ENCODE results near the gene GPR78.

- TF ChIP-seq EZH2 (IDR thresholded peaks at IDR 0.05; ENCODE audit: low read length, missing control alignments) = no peak
- no peak for TF ChIP-seq CTCF (conservative IDR thresholded peaks at IDR 0.05 in 1 of 2, IDR thresholded peaks at IDR 0.05 in 1 of 2; ENCODE audit: low read depth in 1 of 2, low read length in 2 of 2)
Observed at GRCh38 chr4:8602686-8603430, 22.7 kb downstream of the GPR78 start.

Data from fibroblast of lung (primary cell).